Neural cell (in vitro differentiated cells): Measurements from ENCODE around the gene FLRT3. TPM values are rescaled to one million over a fixed set of nuclear protein-coding genes. Genes with fewer than 3 reads are reported as not detected.

Source experiments
- H2AFZ ChIP-seq: fragments of 200-600, 300-800 bp; sonication (generic), shearing (Covaris generic); 2 replicates; pipeline ENCODE4 v1.6.0; 2014; ENCODE audit warnings: low read depth, mild to moderate bottlenecking, antibody characterized with exemption, low read length, moderate library complexity
- H3F3A ChIP-seq: fragments of 200-600 bp; shearing (Covaris generic); 2 replicates; pipeline ENCODE4 v1.6.1; 2016; ENCODE audit warnings: mild to moderate bottlenecking, moderate library complexity, mixed read lengths, antibody characterized with exemption, low read length; ENCODE audit not compliant: insufficient read depth, poor library complexity, severe bottlenecking
- H3K27ac ChIP-seq: fragments of 200-600, 300-800 bp; sonication (generic), shearing (Covaris generic); 2 replicates; pipeline ENCODE4 v1.5.1; 2014; ENCODE audit warnings: mild to moderate bottlenecking, low read length, moderate library complexity
- H3K27me3 ChIP-seq: fragments of 300-800, 200-600 bp; sonication (generic), shearing (Covaris generic); 2 replicates; pipeline ENCODE4 v1.6.0; 2014; ENCODE audit warnings: mild to moderate bottlenecking, low read depth, low read length, moderate library complexity; ENCODE audit not compliant: insufficient read depth
- H3K36me3 ChIP-seq: fragments of 300-800, 200-600 bp; sonication (generic), shearing (Covaris generic); 2 replicates; pipeline ENCODE4 v1.5.1; 2014; ENCODE audit warnings: mild to moderate bottlenecking, antibody characterized with exemption, low read length, moderate library complexity; ENCODE audit not compliant: insufficient read depth
- H3K4me2 ChIP-seq: fragments of 300-800, 200-600 bp; sonication (generic), shearing (Covaris generic); 2 replicates; pipeline ENCODE4 v1.6.0; 2014; ENCODE audit warnings: mild to moderate bottlenecking, low read length
- H3K4me3 ChIP-seq: fragments of 300-800, 200-600 bp; sonication (generic), shearing (Covaris generic); 2 replicates; pipeline ENCODE4 v1.5.1; 2014; ENCODE audit warnings: mild to moderate bottlenecking, low read length, moderate library complexity
- H3K79me2 ChIP-seq: fragments of 200-600 bp; shearing (Covaris generic); replicated peaks from 2 replicates; pipeline ENCODE4 v1.6.0; 2014; ENCODE audit warnings: mild to moderate bottlenecking, low read length, moderate library complexity; ENCODE audit not compliant: insufficient read depth
- H3K9ac ChIP-seq: fragments of 300-800, 200-600 bp; sonication (generic), shearing (Covaris generic); 2 replicates; pipeline ENCODE4 v1.6.1; 2016; ENCODE audit warnings: mild to moderate bottlenecking, low read length, mixed read lengths
- H3K9me2 ChIP-seq: fragments of 200-600 bp; shearing (Covaris generic); 2 replicates; pipeline ENCODE4 v1.6.1; 2016; ENCODE audit warnings: mild to moderate bottlenecking, low read length, mixed read lengths; ENCODE audit not compliant: insufficient read depth
- H3K9me3 ChIP-seq: fragments of 200-600, 300-800 bp; sonication (generic), shearing (Covaris generic); 2 replicates; pipeline ENCODE4 v1.6.1; 2016; ENCODE audit warnings: mild to moderate bottlenecking, mixed run types, low read length, moderate library complexity, mixed read lengths
- H4K20me1 ChIP-seq: fragments of 200-600 bp; shearing (Covaris generic); 2 replicates; pipeline ENCODE4 v1.6.1; 2016; ENCODE audit warnings: mild to moderate bottlenecking, mixed run types; ENCODE audit not compliant: insufficient read depth
- EP300 ChIP-seq: fragments of 450-650 bp; conservative IDR thresholded peaks from 2 replicates; pipeline ENCODE4 v1.6.1; 2014; ENCODE audit warnings: antibody characterized with exemption, mild to moderate bottlenecking, moderate library complexity; ENCODE audit not compliant: poor library complexity, severe bottlenecking
- EZH2 ChIP-seq: fragments of 200-600, 300-800 bp; shearing (Covaris generic), sonication (generic); IDR thresholded peaks from 2 replicates; pipeline ENCODE4 v1.6.1; 2014; ENCODE audit warnings: antibody characterized with exemption, low read length, borderline replicate concordance, mild to moderate bottlenecking; ENCODE audit not compliant: insufficient read depth, poor library complexity, severe bottlenecking
- MXI1 ChIP-seq: fragments of 450-650 bp; conservative IDR thresholded peaks from 2 replicates; pipeline ENCODE4 v1.6.1; 2014; ENCODE audit warnings: antibody characterized with exemption, mild to moderate bottlenecking; ENCODE audit not compliant: poor library complexity, severe bottlenecking
- POLR2AphosphoS5 ChIP-seq: IDR thresholded peaks from 2 replicates; pipeline ENCODE4 v1.6.1; 2012
- RAD21 ChIP-seq: fragments of 450-650 bp; conservative IDR thresholded peaks from 2 replicates; pipeline ENCODE4 v1.6.1; 2014; ENCODE audit warnings: antibody characterized with exemption, mild to moderate bottlenecking, moderate library complexity
- SMC3 ChIP-seq: fragments of 450-650 bp; conservative IDR thresholded peaks from 2 replicates; pipeline ENCODE4 v1.6.1; 2014; ENCODE audit warnings: antibody characterized with exemption, mild to moderate bottlenecking, moderate library complexity; ENCODE audit not compliant: poor library complexity
- TAF1 ChIP-seq: IDR thresholded peaks from 2 replicates; pipeline ENCODE4 v1.6.1; 2012; ENCODE audit warnings: low read depth
- polyA plus RNA-seq: library from polyadenylated mRNA; depleted of rRNA; stranded (reverse); fragments of >200 nt; gene quantifications from 2 replicates; pipeline ENCODE4 v1.2.3, GENCODE V29; 2014
- TF ChIP-seq, protein P1 (sequence below): fragments of 450-650 bp; IDR thresholded peaks from 2 replicates; pipeline ENCODE4 v1.5.1; 2014; ENCODE audit warnings: antibody characterized with exemption, mild to moderate bottlenecking, moderate library complexity; ENCODE audit not compliant: poor library complexity, severe bottlenecking
- TF ChIP-seq, protein P2 (sequence below): IDR thresholded peaks from 2 replicates; pipeline ENCODE4 v1.6.1; 2012; ENCODE audit warnings: borderline replicate concordance

Gene FLRT3
- polyA plus RNA-seq, 1 donor from 2014 or later = 3.2 TPM

DNA sequence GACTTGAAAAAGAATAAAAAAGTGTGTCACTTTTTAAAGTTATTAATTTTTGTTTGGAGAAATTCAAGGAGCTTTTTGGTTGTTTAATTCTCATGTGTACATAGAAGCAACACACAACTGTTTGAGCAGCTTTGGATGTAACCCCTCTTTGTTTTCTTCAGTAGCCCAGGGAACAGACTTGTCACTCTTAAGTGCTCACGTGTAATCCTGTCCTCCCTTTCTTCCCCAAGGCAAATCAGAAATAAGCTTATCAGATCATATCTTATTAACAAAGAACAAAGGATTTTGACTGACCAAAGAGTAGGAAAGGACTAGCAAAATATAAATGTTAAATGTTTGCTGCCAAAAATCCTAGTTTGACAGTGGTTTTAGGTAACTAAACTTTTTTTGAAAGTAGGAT lies 7.3 kb upstream of the FLRT3 start:
- Histone ChIP-seq H3K4me3 (no peak overlapping the region), H3K79me2 (no peaks in the 10 kb centered on the region), H3K27me3 (no peaks in the 10 kb centered on the region), H4K20me1 (no peaks in the 10 kb centered on the region), H2AFZ (no peak overlapping the region), H3K9me2 (no peaks in the 10 kb centered on the region), H3F3A (no peaks in the 10 kb centered on the region), H3K4me2 (no peak overlapping the region), H3K9ac (no peak overlapping the region), H3K36me3 (no peaks in the 10 kb centered on the region), H3K9me3 (no peaks in the 10 kb centered on the region), H3K27ac (no peak overlapping the region)
- TF ChIP-seq MXI1 (no peak), SMC3 (no peak), TAF1 (no peak), POLR2AphosphoS5 (no peak), RAD21 (no peak), EP300 (no peak), EZH2 (no peak)
- TF ChIP-seq, protein P1, sequence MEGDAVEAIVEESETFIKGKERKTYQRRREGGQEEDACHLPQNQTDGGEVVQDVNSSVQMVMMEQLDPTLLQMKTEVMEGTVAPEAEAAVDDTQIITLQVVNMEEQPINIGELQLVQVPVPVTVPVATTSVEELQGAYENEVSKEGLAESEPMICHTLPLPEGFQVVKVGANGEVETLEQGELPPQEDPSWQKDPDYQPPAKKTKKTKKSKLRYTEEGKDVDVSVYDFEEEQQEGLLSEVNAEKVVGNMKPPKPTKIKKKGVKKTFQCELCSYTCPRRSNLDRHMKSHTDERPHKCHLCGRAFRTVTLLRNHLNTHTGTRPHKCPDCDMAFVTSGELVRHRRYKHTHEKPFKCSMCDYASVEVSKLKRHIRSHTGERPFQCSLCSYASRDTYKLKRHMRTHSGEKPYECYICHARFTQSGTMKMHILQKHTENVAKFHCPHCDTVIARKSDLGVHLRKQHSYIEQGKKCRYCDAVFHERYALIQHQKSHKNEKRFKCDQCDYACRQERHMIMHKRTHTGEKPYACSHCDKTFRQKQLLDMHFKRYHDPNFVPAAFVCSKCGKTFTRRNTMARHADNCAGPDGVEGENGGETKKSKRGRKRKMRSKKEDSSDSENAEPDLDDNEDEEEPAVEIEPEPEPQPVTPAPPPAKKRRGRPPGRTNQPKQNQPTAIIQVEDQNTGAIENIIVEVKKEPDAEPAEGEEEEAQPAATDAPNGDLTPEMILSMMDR = no peak
- TF ChIP-seq, protein P2, sequence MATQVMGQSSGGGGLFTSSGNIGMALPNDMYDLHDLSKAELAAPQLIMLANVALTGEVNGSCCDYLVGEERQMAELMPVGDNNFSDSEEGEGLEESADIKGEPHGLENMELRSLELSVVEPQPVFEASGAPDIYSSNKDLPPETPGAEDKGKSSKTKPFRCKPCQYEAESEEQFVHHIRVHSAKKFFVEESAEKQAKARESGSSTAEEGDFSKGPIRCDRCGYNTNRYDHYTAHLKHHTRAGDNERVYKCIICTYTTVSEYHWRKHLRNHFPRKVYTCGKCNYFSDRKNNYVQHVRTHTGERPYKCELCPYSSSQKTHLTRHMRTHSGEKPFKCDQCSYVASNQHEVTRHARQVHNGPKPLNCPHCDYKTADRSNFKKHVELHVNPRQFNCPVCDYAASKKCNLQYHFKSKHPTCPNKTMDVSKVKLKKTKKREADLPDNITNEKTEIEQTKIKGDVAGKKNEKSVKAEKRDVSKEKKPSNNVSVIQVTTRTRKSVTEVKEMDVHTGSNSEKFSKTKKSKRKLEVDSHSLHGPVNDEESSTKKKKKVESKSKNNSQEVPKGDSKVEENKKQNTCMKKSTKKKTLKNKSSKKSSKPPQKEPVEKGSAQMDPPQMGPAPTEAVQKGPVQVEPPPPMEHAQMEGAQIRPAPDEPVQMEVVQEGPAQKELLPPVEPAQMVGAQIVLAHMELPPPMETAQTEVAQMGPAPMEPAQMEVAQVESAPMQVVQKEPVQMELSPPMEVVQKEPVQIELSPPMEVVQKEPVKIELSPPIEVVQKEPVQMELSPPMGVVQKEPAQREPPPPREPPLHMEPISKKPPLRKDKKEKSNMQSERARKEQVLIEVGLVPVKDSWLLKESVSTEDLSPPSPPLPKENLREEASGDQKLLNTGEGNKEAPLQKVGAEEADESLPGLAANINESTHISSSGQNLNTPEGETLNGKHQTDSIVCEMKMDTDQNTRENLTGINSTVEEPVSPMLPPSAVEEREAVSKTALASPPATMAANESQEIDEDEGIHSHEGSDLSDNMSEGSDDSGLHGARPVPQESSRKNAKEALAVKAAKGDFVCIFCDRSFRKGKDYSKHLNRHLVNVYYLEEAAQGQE = no peak

DNA sequence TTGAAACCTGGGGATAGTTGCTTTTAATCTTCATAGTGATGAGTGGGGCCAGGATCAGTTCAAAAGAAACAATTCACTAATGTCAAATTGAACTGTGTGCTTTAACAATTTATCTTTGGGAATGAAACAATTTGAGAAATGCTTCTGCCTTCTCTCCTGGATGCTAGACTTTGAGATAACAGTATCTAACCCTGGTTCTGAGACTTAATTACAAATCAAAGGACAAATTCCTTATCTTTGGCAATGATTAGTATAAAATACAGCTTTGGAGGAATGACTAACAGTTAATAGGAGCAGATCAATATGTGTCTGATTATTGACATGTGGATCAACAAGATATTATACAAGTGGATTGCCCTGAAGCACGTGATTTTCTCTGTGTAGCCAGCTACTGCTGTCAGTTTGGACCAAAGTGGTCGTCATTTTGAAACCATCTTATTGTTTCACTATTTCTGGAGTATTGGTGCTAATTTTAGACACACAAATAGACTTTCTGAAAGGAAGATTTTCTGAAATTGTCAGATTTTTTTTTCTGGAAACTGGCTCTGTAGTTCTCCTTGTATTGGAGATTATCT lies 6.2 kb upstream of the FLRT3 start:
- Histone ChIP-seq H3K9ac (no peak overlapping the region), H3K36me3 (no peaks in the 10 kb centered on the region), H2AFZ (no peak overlapping the region), H3K27me3 (no peaks in the 10 kb centered on the region), H3K9me2 (no peaks in the 10 kb centered on the region), H4K20me1 (no peaks in the 10 kb centered on the region), H3K4me2 (no peak overlapping the region), H3K9me3 (no peaks in the 10 kb centered on the region), H3F3A (no peaks in the 10 kb centered on the region), H3K27ac (no peak overlapping the region), H3K79me2 (no peaks in the 10 kb centered on the region), H3K4me3 (no peak overlapping the region)
- TF ChIP-seq, protein P2 = no peak
- TF ChIP-seq, protein P1 = no peak
- no peak for TF ChIP-seq MXI1
- TF ChIP-seq POLR2AphosphoS5 = no peak
- no peak for TF ChIP-seq TAF1
- no peak for TF ChIP-seq EZH2
- TF ChIP-seq EP300 = no peak
- TF ChIP-seq RAD21 = no peak
- no peak for TF ChIP-seq SMC3
